ENCODE results near the gene PITPNC1.
A peak's percentile ranks its signal among the peaks of the same experiment; 100 is the strongest.

Gene PITPNC1

GRCh38 chr17:67546578-67547527 lies 169.8 kb downstream of the PITPNC1 start:
- Histone ChIP-seq H3K4me3 (ENCODE audit: low read depth in 1 of 5, low read length in 5 of 5) (no peak overlapping the region), H3K4me1 (ENCODE audit: control insufficient read depth in 5 of 5, insufficient read depth in 5 of 5, low read length in 5 of 5) (peaks cover 0 to 25% (median 10%) of the 10 kb centered on the region in 5 donors), H3K9ac (ENCODE audit: low read length in 5 of 5) (no peak overlapping the region), H3K9me3 (ENCODE audit: control insufficient read depth in 5 of 5, low read length in 5 of 5) (no peaks in the 10 kb centered on the region), H3K36me3 (ENCODE audit: control insufficient read depth in 5 of 5, insufficient read depth in 5 of 5, low read length in 5 of 5) (no peaks in the 10 kb centered on the region), H3K27me3 (ENCODE audit: control insufficient read depth in 5 of 5, insufficient read depth in 4 of 5, low read length in 5 of 5) (no peaks in the 10 kb centered on the region), H3K27ac (ENCODE audit: low read depth, low read length) (peak overlapping the region; percentile 26)

GRCh38 chr17:67548693-67549092 lies 171.6 kb downstream of the PITPNC1 start:
- Histone ChIP-seq H3K4me1 (ENCODE audit: control insufficient read depth in 5 of 5, insufficient read depth in 5 of 5, low read length in 5 of 5) (peaks cover 0 to 25% (median 10%) of the 10 kb centered on the region in 5 donors), H3K4me3 (ENCODE audit: low read depth in 1 of 5, low read length in 5 of 5) (no peak overlapping the region), H3K27ac (ENCODE audit: low read depth, low read length) (no peak overlapping the region), H3K9ac (ENCODE audit: low read length in 5 of 5) (no peak overlapping the region), H3K27me3 (ENCODE audit: control insufficient read depth in 5 of 5, insufficient read depth in 4 of 5, low read length in 5 of 5) (no peaks in the 10 kb centered on the region), H3K9me3 (ENCODE audit: control insufficient read depth in 5 of 5, low read length in 5 of 5) (no peaks in the 10 kb centered on the region), H3K36me3 (ENCODE audit: control insufficient read depth in 5 of 5, insufficient read depth in 5 of 5, low read length in 5 of 5) (no peaks in the 10 kb centered on the region)

DNA sequence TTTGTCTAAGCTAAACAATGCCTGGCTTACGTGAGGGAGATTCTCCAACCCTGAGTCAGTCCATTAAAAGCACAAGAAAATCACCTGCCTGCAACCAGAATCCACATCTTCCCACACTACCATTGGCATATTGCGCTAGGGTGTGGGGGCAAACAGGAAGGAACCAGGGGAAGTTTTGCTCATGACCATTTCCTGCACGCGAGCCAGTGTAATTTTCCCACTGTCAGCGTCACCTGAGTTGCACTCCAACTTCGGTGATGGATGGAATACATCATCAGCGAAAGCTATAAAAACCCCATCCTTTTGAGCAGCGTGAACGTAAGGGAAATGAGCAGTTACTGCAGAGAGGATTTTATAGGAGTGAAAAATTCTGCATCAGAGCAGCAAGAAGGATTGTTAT lies 172.7 kb downstream of the PITPNC1 start:
- no peak overlapping the region for H3K9ac ChIP-seq (ENCODE audit: low read length in 5 of 5)
- H3K36me3 ChIP-seq (ENCODE audit: control insufficient read depth in 5 of 5, insufficient read depth in 5 of 5, low read length in 5 of 5): no peaks in the 10 kb centered on the region
- H3K9me3 ChIP-seq (ENCODE audit: control insufficient read depth in 5 of 5, low read length in 5 of 5): no peaks in the 10 kb centered on the region
- H3K27me3 ChIP-seq (ENCODE audit: control insufficient read depth in 5 of 5, insufficient read depth in 4 of 5, low read length in 5 of 5): no peaks in the 10 kb centered on the region
- H3K4me1 ChIP-seq (ENCODE audit: control insufficient read depth in 5 of 5, insufficient read depth in 5 of 5, low read length in 5 of 5): peaks cover 0 to 25% (median 10%) of the 10 kb centered on the region in 5 donors
- no peak overlapping the region for H3K4me3 ChIP-seq (ENCODE audit: low read depth in 1 of 5, low read length in 5 of 5)
- no peak overlapping the region for H3K27ac ChIP-seq (ENCODE audit: low read depth, low read length)

GRCh38 chr17:67554634-67555033 lies 177.6 kb downstream of the PITPNC1 start:
- no peaks in the 10 kb centered on the region for H3K27me3 ChIP-seq (ENCODE audit: control insufficient read depth in 5 of 5, insufficient read depth in 4 of 5, low read length in 5 of 5)
- H3K36me3 ChIP-seq (ENCODE audit: control insufficient read depth in 5 of 5, insufficient read depth in 5 of 5, low read length in 5 of 5): peaks cover 0 to 10% (median 3%) of the 10 kb centered on the region in 5 donors
- no peak overlapping the region for H3K9ac ChIP-seq (ENCODE audit: low read length in 5 of 5)
- H3K9me3 ChIP-seq (ENCODE audit: control insufficient read depth in 5 of 5, low read length in 5 of 5): peaks cover 0 to 8% (median 6%) of the 10 kb centered on the region in 5 donors
- H3K4me1 ChIP-seq (ENCODE audit: control insufficient read depth in 5 of 5, insufficient read depth in 5 of 5, low read length in 5 of 5): peaks cover 0 to 6% (median 5%) of the 10 kb centered on the region in 5 donors
- no peak overlapping the region for H3K27ac ChIP-seq (ENCODE audit: low read depth, low read length)
- no peak overlapping the region for H3K4me3 ChIP-seq (ENCODE audit: low read depth in 1 of 5, low read length in 5 of 5)

- Histone ChIP-seq H3K27ac (ENCODE audit: low read depth, low read length) (no peak overlapping the region), H3K4me3 (ENCODE audit: low read depth in 1 of 5, low read length in 5 of 5) (no peak overlapping the region), H3K9me3 (ENCODE audit: control insufficient read depth in 5 of 5, low read length in 5 of 5) (peaks cover 0 to 8% (median 6%) of the 10 kb centered on the region in 5 donors), H3K9ac (ENCODE audit: low read length in 5 of 5) (no peak overlapping the region), H3K36me3 (ENCODE audit: control insufficient read depth in 5 of 5, insufficient read depth in 5 of 5, low read length in 5 of 5) (peaks cover 0 to 10% (median 3%) of the 10 kb centered on the region in 5 donors), H3K27me3 (ENCODE audit: control insufficient read depth in 5 of 5, insufficient read depth in 4 of 5, low read length in 5 of 5) (no peaks in the 10 kb centered on the region), H3K4me1 (ENCODE audit: control insufficient read depth in 5 of 5, insufficient read depth in 5 of 5, low read length in 5 of 5) (no peaks in the 10 kb centered on the region)
These were observed 178.8 kb downstream of the PITPNC1 start for GRCh38 chr17:67555855-67556254.

DNA sequence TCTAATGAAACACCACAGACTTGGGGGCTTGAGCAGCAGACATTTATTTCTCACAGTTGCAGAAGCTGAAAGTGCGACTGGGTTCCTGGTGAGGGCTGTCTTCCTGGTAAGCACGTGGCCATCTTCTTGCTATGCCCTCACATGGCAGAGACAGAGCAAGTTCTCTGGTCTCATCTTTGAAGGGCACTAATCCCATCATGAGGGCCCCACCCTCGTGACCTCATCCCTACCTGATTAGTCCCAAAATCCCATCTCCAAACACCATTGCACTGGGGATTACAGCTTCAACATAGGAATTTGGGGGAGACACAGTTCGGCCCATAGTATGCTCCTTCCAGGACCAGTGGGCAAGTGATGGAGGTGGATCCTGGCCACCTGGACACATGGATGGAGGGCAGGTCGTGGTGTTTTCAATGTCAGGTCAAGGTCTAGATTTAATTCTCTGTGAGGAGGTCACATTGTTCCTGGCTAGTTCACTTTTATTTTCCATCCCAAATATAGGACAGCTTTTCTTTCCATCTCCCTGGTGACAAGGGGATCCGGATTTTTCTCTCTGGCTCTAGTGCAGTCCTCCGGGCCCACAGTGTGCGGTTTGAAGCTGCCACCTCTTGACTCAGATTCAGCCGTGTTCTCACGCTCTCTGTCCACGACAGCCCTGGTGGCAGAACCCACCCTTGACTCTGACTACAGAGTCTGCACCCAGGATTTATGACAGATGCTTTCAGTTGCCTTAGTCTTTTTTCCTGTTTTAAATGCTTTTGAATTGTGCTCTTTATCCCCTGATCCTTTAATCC lies 180.2 kb downstream of the PITPNC1 start:
- Histone ChIP-seq H3K9me3 (ENCODE audit: control insufficient read depth in 5 of 5, low read length in 5 of 5) (peaks cover 0 to 8% (median 6%) of the 10 kb centered on the region in 5 donors), H3K4me3 (ENCODE audit: low read depth in 1 of 5, low read length in 5 of 5) (no peak overlapping the region), H3K27ac (ENCODE audit: low read depth, low read length) (no peak overlapping the region), H3K4me1 (ENCODE audit: control insufficient read depth in 5 of 5, insufficient read depth in 5 of 5, low read length in 5 of 5) (no peaks in the 10 kb centered on the region), H3K36me3 (ENCODE audit: control insufficient read depth in 5 of 5, insufficient read depth in 5 of 5, low read length in 5 of 5) (peaks cover 0 to 10% (median 3%) of the 10 kb centered on the region in 5 donors), H3K27me3 (ENCODE audit: control insufficient read depth in 5 of 5, insufficient read depth in 4 of 5, low read length in 5 of 5) (no peaks in the 10 kb centered on the region), H3K9ac (ENCODE audit: low read length in 5 of 5) (no peak overlapping the region)

DNA sequence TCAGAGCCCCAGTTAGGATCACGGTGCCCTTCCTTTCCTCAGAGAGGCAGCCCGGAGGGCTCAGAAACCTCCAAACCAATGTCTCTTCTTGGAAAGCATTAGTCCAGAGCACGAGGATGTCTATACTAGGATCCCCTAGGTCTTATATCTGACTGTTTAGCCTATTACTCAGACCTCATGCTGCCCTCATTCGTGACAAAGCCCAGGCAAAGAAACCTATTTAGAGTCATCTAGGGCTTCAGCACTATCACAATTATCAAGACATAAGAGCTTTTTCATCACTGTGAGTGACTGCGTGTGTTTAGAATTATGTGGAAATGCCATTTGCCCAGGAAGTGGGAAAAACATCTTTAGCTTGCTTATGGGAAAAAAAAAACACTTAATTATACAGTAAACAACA lies 180.8 kb downstream of the PITPNC1 start:
- Histone ChIP-seq H3K4me3 (ENCODE audit: low read depth in 1 of 5, low read length in 5 of 5) (no peak overlapping the region), H3K9ac (ENCODE audit: low read length in 5 of 5) (no peak overlapping the region), H3K4me1 (ENCODE audit: control insufficient read depth in 5 of 5, insufficient read depth in 5 of 5, low read length in 5 of 5) (no peaks in the 10 kb centered on the region), H3K36me3 (ENCODE audit: control insufficient read depth in 5 of 5, insufficient read depth in 5 of 5, low read length in 5 of 5) (peaks cover 0 to 10% (median 3%) of the 10 kb centered on the region in 5 donors), H3K9me3 (ENCODE audit: control insufficient read depth in 5 of 5, low read length in 5 of 5) (peaks cover 0 to 8% (median 6%) of the 10 kb centered on the region in 5 donors), H3K27ac (ENCODE audit: low read depth, low read length) (no peak overlapping the region), H3K27me3 (ENCODE audit: control insufficient read depth in 5 of 5, insufficient read depth in 4 of 5, low read length in 5 of 5) (no peaks in the 10 kb centered on the region)

GRCh38 chr17:67558740-67559380 lies 181.8 kb downstream of the PITPNC1 start:
- Histone ChIP-seq H3K27ac (ENCODE audit: low read depth, low read length) (no peak overlapping the region), H3K4me3 (ENCODE audit: low read depth in 1 of 5, low read length in 5 of 5) (no peak overlapping the region)

DNA sequence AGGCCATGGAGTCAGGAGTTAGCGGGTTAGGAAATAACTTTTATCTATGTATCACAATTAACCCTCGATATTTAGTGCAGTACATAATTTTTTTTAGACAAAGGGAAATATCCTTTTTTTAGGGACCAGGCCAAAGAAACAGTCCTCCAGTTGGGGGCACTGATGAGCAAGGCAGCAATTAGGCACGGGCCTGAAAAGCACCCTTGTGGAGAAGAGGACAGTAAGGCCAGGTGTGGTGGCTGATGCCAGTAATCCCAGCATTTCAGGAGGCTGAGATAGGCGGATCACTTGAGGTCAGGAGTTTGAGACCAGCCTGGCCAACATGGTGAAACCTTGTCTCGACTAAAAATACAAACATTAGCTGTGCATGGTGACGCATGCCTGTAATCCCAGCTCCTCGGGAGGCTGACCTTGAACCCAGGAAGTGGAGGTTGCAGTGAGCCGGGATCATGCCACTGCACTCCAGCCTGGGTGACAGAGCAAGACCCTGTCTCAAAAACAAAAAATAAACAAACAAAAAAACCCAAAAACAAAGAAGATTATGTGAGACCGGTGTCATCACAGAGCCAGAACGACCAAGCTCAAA lies 182.4 kb downstream of the PITPNC1 start:
- Histone ChIP-seq H3K9ac (ENCODE audit: low read length in 5 of 5) (no peak overlapping the region), H3K27me3 (ENCODE audit: control insufficient read depth in 5 of 5, insufficient read depth in 4 of 5, low read length in 5 of 5) (no peaks in the 10 kb centered on the region), H3K27ac (ENCODE audit: low read depth, low read length) (no peak overlapping the region), H3K36me3 (ENCODE audit: control insufficient read depth in 5 of 5, insufficient read depth in 5 of 5, low read length in 5 of 5) (peaks cover 0 to 10% (median 3%) of the 10 kb centered on the region in 5 donors), H3K9me3 (ENCODE audit: control insufficient read depth in 5 of 5, low read length in 5 of 5) (peaks cover 0 to 8% (median 6%) of the 10 kb centered on the region in 5 donors), H3K4me3 (ENCODE audit: low read depth in 1 of 5, low read length in 5 of 5) (no peak overlapping the region), H3K4me1 (ENCODE audit: control insufficient read depth in 5 of 5, insufficient read depth in 5 of 5, low read length in 5 of 5) (no peaks in the 10 kb centered on the region)

More at GRCh38 chr17:67558740-67559380, 181.8 kb downstream of the PITPNC1 start:
- H3K9me3 ChIP-seq (ENCODE audit: control insufficient read depth in 5 of 5, low read length in 5 of 5): peaks cover 0 to 8% (median 6%) of the 10 kb centered on the region in 5 donors
- H3K27me3 ChIP-seq (ENCODE audit: control insufficient read depth in 5 of 5, insufficient read depth in 4 of 5, low read length in 5 of 5): no peaks in the 10 kb centered on the region
- H3K36me3 ChIP-seq (ENCODE audit: control insufficient read depth in 5 of 5, insufficient read depth in 5 of 5, low read length in 5 of 5): peaks cover 0 to 10% (median 3%) of the 10 kb centered on the region in 5 donors
- no peaks in the 10 kb centered on the region for H3K4me1 ChIP-seq (ENCODE audit: control insufficient read depth in 5 of 5, insufficient read depth in 5 of 5, low read length in 5 of 5)
- H3K9ac ChIP-seq (ENCODE audit: low read length in 5 of 5): no peak overlapping the region

All from subcutaneous abdominal adipose tissue (tissue), 5 donors.